Adrenal gland (tissue), 5 donors: ENCODE measurements around the gene GPR137C.

Experiments used
- CTCF ChIP-seq, 6 experiments: fragments of 450-650 bp in 4 of 6; fragments of 200-600 bp in 2 of 6; sonication (generic) in 1 of 6; IDR thresholded peaks; 1 replicate in 5 of 6; 2 replicates in 1 of 6; pipeline versions ENCODE4 v1.5.1 to v1.8.0; 2016 to 2021; ENCODE audit warnings: antibody characterized with exemption in 6 of 6, mild to moderate bottlenecking in 2 of 6, moderate library complexity in 1 of 6
- POLR2A ChIP-seq, 2 donors: fragments of 450-650 bp; IDR thresholded peaks; one replicate each; pipeline ENCODE4 v1.6.1; 2017; ENCODE audit warnings: antibody characterized with exemption in 2 of 2, mild to moderate bottlenecking in 2 of 2, moderate library complexity in 1 of 2
- donor health status: DM: no; HTN: no; CAD: no.

GRCh38 chr14:52649511-52649910, 96.9 kb downstream of the GPR137C start:
- TF ChIP-seq CTCF (IDR thresholded peaks at IDR 0.05) (no peak), POLR2A (IDR thresholded peaks at IDR 0.05) (no peak)
